ENCODE measurements around the gene LRBA.

Gene LRBA

GRCh38 chr4:150289881-150290280, 725.2 kb downstream of the LRBA start:
- H3K79me2 ChIP-seq (ENCODE audit: insufficient read depth, low read length) = no peaks in the 10 kb centered on the region

GRCh38 chr4:150289198-150289597, 725.9 kb downstream of the LRBA start:
- H3K79me2 ChIP-seq (ENCODE audit: insufficient read depth, low read length) = no peaks in the 10 kb centered on the region
- no peak overlapping the region for H3K9ac ChIP-seq (ENCODE audit: low read length)
- no peak for TF ChIP-seq EZH2 (IDR thresholded peaks at IDR 0.05; ENCODE audit: borderline replicate concordance, low read length)
- TF ChIP-seq, protein P1, sequence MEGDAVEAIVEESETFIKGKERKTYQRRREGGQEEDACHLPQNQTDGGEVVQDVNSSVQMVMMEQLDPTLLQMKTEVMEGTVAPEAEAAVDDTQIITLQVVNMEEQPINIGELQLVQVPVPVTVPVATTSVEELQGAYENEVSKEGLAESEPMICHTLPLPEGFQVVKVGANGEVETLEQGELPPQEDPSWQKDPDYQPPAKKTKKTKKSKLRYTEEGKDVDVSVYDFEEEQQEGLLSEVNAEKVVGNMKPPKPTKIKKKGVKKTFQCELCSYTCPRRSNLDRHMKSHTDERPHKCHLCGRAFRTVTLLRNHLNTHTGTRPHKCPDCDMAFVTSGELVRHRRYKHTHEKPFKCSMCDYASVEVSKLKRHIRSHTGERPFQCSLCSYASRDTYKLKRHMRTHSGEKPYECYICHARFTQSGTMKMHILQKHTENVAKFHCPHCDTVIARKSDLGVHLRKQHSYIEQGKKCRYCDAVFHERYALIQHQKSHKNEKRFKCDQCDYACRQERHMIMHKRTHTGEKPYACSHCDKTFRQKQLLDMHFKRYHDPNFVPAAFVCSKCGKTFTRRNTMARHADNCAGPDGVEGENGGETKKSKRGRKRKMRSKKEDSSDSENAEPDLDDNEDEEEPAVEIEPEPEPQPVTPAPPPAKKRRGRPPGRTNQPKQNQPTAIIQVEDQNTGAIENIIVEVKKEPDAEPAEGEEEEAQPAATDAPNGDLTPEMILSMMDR (IDR thresholded peaks at IDR 0.05; ENCODE audit: low read length) = no peak
- no peaks in the 10 kb centered on the region for H3K36me3 ChIP-seq (ENCODE audit: insufficient read depth, low read length)
- H3K27ac ChIP-seq (ENCODE audit: low read depth, low read length, poor library complexity, severe bottlenecking) = no peak overlapping the region
- H3F3A ChIP-seq (ENCODE audit: insufficient read depth, low read length) = no peaks in the 10 kb centered on the region
- H3K9me2 ChIP-seq (ENCODE audit: low read depth, low read length) = no peaks in the 10 kb centered on the region
- no peaks in the 10 kb centered on the region for H4K20me1 ChIP-seq (ENCODE audit: insufficient read depth, low read length)
- no peak overlapping the region for H3K4me3 ChIP-seq (ENCODE audit: low read depth, low read length, poor library complexity, severe bottlenecking)
- no peak overlapping the region for H2AFZ ChIP-seq (ENCODE audit: low read length)
- no peaks in the 10 kb centered on the region for H3K4me1 ChIP-seq (ENCODE audit: insufficient read depth, low read length, severe bottlenecking)
- no peak overlapping the region for H3K4me2 ChIP-seq (ENCODE audit: low read length)
- H3K27me3 ChIP-seq (ENCODE audit: insufficient read depth, low read length) = no peaks in the 10 kb centered on the region
- no peaks in the 10 kb centered on the region for H3K9me3 ChIP-seq (ENCODE audit: low read length)

More at GRCh38 chr4:150289881-150290280, 725.2 kb downstream of the LRBA start:
- H3K27ac ChIP-seq (ENCODE audit: low read depth, low read length, poor library complexity, severe bottlenecking) = no peak overlapping the region
- no peak overlapping the region for H2AFZ ChIP-seq (ENCODE audit: low read length)
- H3K4me3 ChIP-seq (ENCODE audit: low read depth, low read length, poor library complexity, severe bottlenecking) = no peak overlapping the region
- TF ChIP-seq EZH2 (IDR thresholded peaks at IDR 0.05; ENCODE audit: borderline replicate concordance, low read length) = no peak
- TF ChIP-seq, protein P1 (IDR thresholded peaks at IDR 0.05; ENCODE audit: low read length) = no peak
- H4K20me1 ChIP-seq (ENCODE audit: insufficient read depth, low read length) = no peaks in the 10 kb centered on the region
- no peak overlapping the region for H3K9ac ChIP-seq (ENCODE audit: low read length)
- no peaks in the 10 kb centered on the region for H3K4me1 ChIP-seq (ENCODE audit: insufficient read depth, low read length, severe bottlenecking)
- no peaks in the 10 kb centered on the region for H3K9me2 ChIP-seq (ENCODE audit: low read depth, low read length)
- H3F3A ChIP-seq (ENCODE audit: insufficient read depth, low read length) = no peaks in the 10 kb centered on the region
- no peaks in the 10 kb centered on the region for H3K9me3 ChIP-seq (ENCODE audit: low read length)
- H3K27me3 ChIP-seq (ENCODE audit: insufficient read depth, low read length) = no peaks in the 10 kb centered on the region
- H3K4me2 ChIP-seq (ENCODE audit: low read length) = no peak overlapping the region
- no peaks in the 10 kb centered on the region for H3K36me3 ChIP-seq (ENCODE audit: insufficient read depth, low read length)

DNA sequence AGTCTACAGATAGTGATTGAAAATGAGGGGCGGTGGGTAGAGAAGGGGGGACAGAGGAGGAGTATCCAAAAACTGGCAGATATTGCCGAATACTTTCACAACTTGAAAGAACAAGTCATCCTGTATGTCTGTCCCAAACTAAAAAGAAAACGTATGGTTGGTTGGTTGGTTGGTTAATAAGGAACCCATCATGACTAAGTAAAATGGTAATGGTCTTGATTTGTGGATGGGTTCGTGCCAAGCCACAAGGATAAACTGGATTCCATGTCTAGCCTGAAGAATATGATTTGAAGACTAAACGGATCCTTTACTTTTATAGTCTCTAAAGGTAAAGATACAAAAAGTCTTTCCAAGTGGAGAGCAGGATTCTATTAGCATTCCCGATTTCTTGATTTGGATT, 728.4 kb downstream of the LRBA start:
- H3K27ac ChIP-seq (ENCODE audit: low read depth, low read length, poor library complexity, severe bottlenecking) = no peak overlapping the region
- H3K4me2 ChIP-seq (ENCODE audit: low read length) = no peak overlapping the region
- no peaks in the 10 kb centered on the region for H3K9me3 ChIP-seq (ENCODE audit: low read length)
- no peak overlapping the region for H3K9ac ChIP-seq (ENCODE audit: low read length)
- no peak overlapping the region for H3K4me3 ChIP-seq (ENCODE audit: low read depth, low read length, poor library complexity, severe bottlenecking)
- H3K79me2 ChIP-seq (ENCODE audit: insufficient read depth, low read length) = no peaks in the 10 kb centered on the region
- no peaks in the 10 kb centered on the region for H4K20me1 ChIP-seq (ENCODE audit: insufficient read depth, low read length)
- H3F3A ChIP-seq (ENCODE audit: insufficient read depth, low read length) = no peaks in the 10 kb centered on the region
- H3K4me1 ChIP-seq (ENCODE audit: insufficient read depth, low read length, severe bottlenecking) = no peaks in the 10 kb centered on the region
- no peak overlapping the region for H2AFZ ChIP-seq (ENCODE audit: low read length)
- H3K36me3 ChIP-seq (ENCODE audit: insufficient read depth, low read length) = 0 out of 2 replicates have a peak, but pooled peaks cover 5% of the 10 kb centered on the region
- no peaks in the 10 kb centered on the region for H3K27me3 ChIP-seq (ENCODE audit: insufficient read depth, low read length)
- TF ChIP-seq, protein P1 (IDR thresholded peaks at IDR 0.05; ENCODE audit: low read length) = no peak
- H3K9me2 ChIP-seq (ENCODE audit: low read depth, low read length) = no peaks in the 10 kb centered on the region

Data from OCI-LY1 (cell line).